ENCODE results near the gene ERBB4.
"Not testable (repeated sequence)": the region's sequence is repeated elsewhere in the genome, so short reads cannot be mapped to it uniquely, and the experiment has no call there.

The ERBB4 gene

GRCh38 chr2:212147921-212148513 lies 390.6 kb downstream of the ERBB4 start:
- no peak for DNase-seq

- DNase-seq: no peak
Measured at GRCh38 chr2:212146416-212146815, 392.2 kb downstream of the ERBB4 start.

- no peak for DNase-seq
Measured at GRCh38 chr2:212145121-212145520, 393.5 kb downstream of the ERBB4 start.

GRCh38 chr2:212142631-212143030 lies 396.0 kb downstream of the ERBB4 start:
- DNase-seq: no peak

- no peak for DNase-seq
Measured at GRCh38 chr2:212141499-212141898, 397.1 kb downstream of the ERBB4 start.

- no peak for DNase-seq
Measured at GRCh38 chr2:212136216-212136795, 402.3 kb downstream of the ERBB4 start.

GRCh38 chr2:212135739-212136138 lies 402.9 kb downstream of the ERBB4 start:
- DNase-seq: no peak

GRCh38 chr2:212133337-212133736 lies 405.3 kb downstream of the ERBB4 start:
- no peak for DNase-seq

- DNase-seq: peak in 9 of 51 donors; percentile 0 to 23 (median 7)
Measured at GRCh38 chr2:212124598-212124997, 414.0 kb downstream of the ERBB4 start.

GRCh38 chr2:212119591-212119990 lies 419.0 kb downstream of the ERBB4 start:
- no peak for DNase-seq

- DNase-seq: no peak
Measured at GRCh38 chr2:212117926-212118325, 420.7 kb downstream of the ERBB4 start.

- no peak for DNase-seq
Measured at GRCh38 chr2:212114489-212114888, 424.1 kb downstream of the ERBB4 start.

GRCh38 chr2:212112401-212112800 lies 426.2 kb downstream of the ERBB4 start:
- no peak for DNase-seq

GRCh38 chr2:212109792-212110680 lies 428.6 kb downstream of the ERBB4 start:
- DNase-seq: no peak

- DNase-seq: peak in 3 of 51 donors; percentile 1 to 23 (median 15)
Measured at GRCh38 chr2:212109217-212109616, 429.4 kb downstream of the ERBB4 start.

GRCh38 chr2:212107989-212108388 lies 430.6 kb downstream of the ERBB4 start:
- DNase-seq: no peak

GRCh38 chr2:212107014-212107413 lies 431.6 kb downstream of the ERBB4 start:
- no peak for DNase-seq

GRCh38 chr2:212106536-212106935 lies 432.1 kb downstream of the ERBB4 start:
- DNase-seq: not testable (repeated sequence)

GRCh38 chr2:212099658-212100057 lies 438.9 kb downstream of the ERBB4 start:
- DNase-seq: no peak

GRCh38 chr2:212098966-212099365 lies 439.6 kb downstream of the ERBB4 start:
- no peak for DNase-seq

- DNase-seq: no peak
Measured at GRCh38 chr2:212097001-212097400, 441.6 kb downstream of the ERBB4 start.

GRCh38 chr2:212089873-212090272 lies 448.7 kb downstream of the ERBB4 start:
- no peak for DNase-seq

- DNase-seq: no peak
Measured at GRCh38 chr2:212088353-212088752, 450.2 kb downstream of the ERBB4 start.
